GM12878 (cell line): ENCODE measurements around the gene SORCS2. TPM values are rescaled to one million over a fixed set of nuclear protein-coding genes. Genes with fewer than 3 reads are reported as not detected.

Experiments
- ATAC-seq: fragments of 200-7000 bp; cut with Tn5 transposase; 3 replicates; pipeline ENCODE4 v1.9.1; 2020; ENCODE audit warnings: mild to moderate bottlenecking, moderate library complexity
- BruUV-seq: library from RNA; stranded (reverse); fragments of 400-500 nt; replicated peaks from 2 replicates; lab custom pipeline; 2021; lab: Mats Ljungman, UMichigan
- CTCF ChIA-PET: fragments of 300-600 bp; sonication (Branson Sonifier 250); formaldehyde crosslinking; extraction: SDS; loops from one replicate; lab custom pipeline; 2021; ENCODE audit warnings: inconsistent platforms; lab: Yijun Ruan, JAX
- POLR2A ChIA-PET: fragments of 350-600 bp; formaldehyde crosslinking; extraction: SDS; loops from one replicate; lab custom pipeline; 2021; ENCODE audit warnings: inconsistent platforms; lab: Charles Lee
- RAD21 ChIA-PET: fragments of 300-600 bp; sonication (Branson Sonifier 250); formaldehyde crosslinking; loops from one replicate; lab custom pipeline; 2023; ENCODE audit warnings: antibody characterized with exemption; ENCODE audit not compliant: unreplicated experiment; lab: Charles Lee
- SMC1A ChIA-PET: fragments of 300-600 bp; sonication (Branson Sonifier 250); formaldehyde crosslinking; loops from one replicate; lab custom pipeline; 2023; ENCODE audit not compliant: unreplicated experiment, uncharacterized antibody; lab: Charles Lee
- DNase-seq: peaks from one replicate; pipeline ENCODE4 v3.0.0-alpha.2; 2011; ENCODE audit warnings: low read depth, low spot score
- FAIRE-seq: peaks from 3 replicates; lab custom pipeline; 2011; peaks lifted over from hg19 to GRCh38; lab: Jason Lieb, UNC
- H2AFZ ChIP-seq: 2 replicates; pipeline ENCODE4 v1.6.0; 2011; ENCODE audit warnings: low read depth, low read length, control low read depth; ENCODE audit not compliant: control insufficient read depth
- H3K27ac ChIP-seq: 2 replicates; pipeline ENCODE4 v1.5.1; 2011; ENCODE audit warnings: control low read depth; ENCODE audit not compliant: control insufficient read depth, insufficient read depth
- H3K27me3 ChIP-seq, 2 experiments: replicated peaks in 1 of 2; 2 replicates each; pipeline versions ENCODE4 v1.6.0 to v1.6.1; 2011; ENCODE audit warnings: low read length in 1 of 2; ENCODE audit not compliant: control insufficient read depth in 2 of 2, insufficient read depth in 2 of 2
- H3K36me3 ChIP-seq, 2 experiments: 2 replicates each; pipeline ENCODE4 v1.5.1; 2011; ENCODE audit warnings: low read length in 1 of 2; ENCODE audit not compliant: control insufficient read depth in 2 of 2, insufficient read depth in 2 of 2
- H3K4me1 ChIP-seq: 2 replicates; pipeline ENCODE4 v1.6.1; 2011; ENCODE audit warnings: mild to moderate bottlenecking, low read length, moderate library complexity, mixed read lengths; ENCODE audit not compliant: control insufficient read depth, insufficient read depth
- H3K4me2 ChIP-seq: 2 replicates; pipeline ENCODE4 v1.6.0; 2011; ENCODE audit warnings: control low read depth; ENCODE audit not compliant: control insufficient read depth, insufficient read depth
- H3K4me3 ChIP-seq: fragments of 200-600 bp; sonication (generic); 2 replicates; pipeline ENCODE4 v1.5.1; 2016
- H3K79me2 ChIP-seq: 2 replicates; pipeline ENCODE4 v1.6.0; 2011; ENCODE audit warnings: low read length; ENCODE audit not compliant: control insufficient read depth, insufficient read depth
- H3K9ac ChIP-seq: 2 replicates; pipeline ENCODE4 v1.8.0; 2011; ENCODE audit warnings: low read length, control low read depth, mixed read lengths; ENCODE audit not compliant: control insufficient read depth, insufficient read depth
- H3K9me3 ChIP-seq: replicated peaks from 3 replicates; pipeline ENCODE4 v1.5.1; 2011; ENCODE audit warnings: mild to moderate bottlenecking, low read length; ENCODE audit not compliant: control insufficient read depth, insufficient read depth
- H4K20me1 ChIP-seq: 2 replicates; pipeline ENCODE4 v1.6.0; 2011; ENCODE audit not compliant: control insufficient read depth, insufficient read depth
- BMI1 ChIP-seq: fragments of 450-650 bp; IDR thresholded peaks from 2 replicates; pipeline ENCODE4 v1.6.1; 2016; ENCODE audit warnings: mild to moderate bottlenecking, moderate library complexity, borderline replicate concordance
- EED ChIP-seq: sonication (generic); IDR thresholded peaks from 2 replicates; pipeline ENCODE4 v1.6.1; 2016; ENCODE audit warnings: antibody characterized with exemption, low read depth
- EZH2 ChIP-seq: IDR thresholded peaks from 2 replicates; pipeline ENCODE4 v1.6.1; 2012; ENCODE audit warnings: low read depth, mild to moderate bottlenecking, control low read depth, inconsistent platforms, low read length, borderline replicate concordance; ENCODE audit not compliant: control insufficient read depth
- FOS ChIP-seq: IDR thresholded peaks from 3 replicates; pipeline ENCODE4 v1.6.1; 2011; ENCODE audit warnings: borderline replicate concordance; ENCODE audit not compliant: insufficient read length; ENCODE audit errors: extremely low read depth
- FOXM1 ChIP-seq: IDR thresholded peaks from 2 replicates; pipeline ENCODE4 v1.6.1; 2012; ENCODE audit warnings: low read depth, mild to moderate bottlenecking, inconsistent platforms, low read length, moderate library complexity
- JUNB ChIP-seq: IDR thresholded peaks from 2 replicates; pipeline ENCODE4 v1.6.1; 2016; ENCODE audit warnings: antibody characterized with exemption, mild to moderate bottlenecking
- MYB ChIP-seq: fragments of 150-350 bp; IDR thresholded peaks from 2 replicates; pipeline ENCODE4 v1.6.1; 2014; ENCODE audit warnings: mild to moderate bottlenecking, low read depth, low read length, borderline replicate concordance
- NR2C1 ChIP-seq: fragments of 450-650 bp; IDR thresholded peaks from 2 replicates; pipeline ENCODE4 v1.6.1; 2017; ENCODE audit warnings: antibody characterized with exemption, mild to moderate bottlenecking, moderate library complexity
- NR2F1 ChIP-seq: fragments of 450-650 bp; conservative IDR thresholded peaks from 2 replicates; pipeline ENCODE4 v1.6.1; 2017; ENCODE audit warnings: mild to moderate bottlenecking
- RB1 ChIP-seq: fragments of 450-650 bp; formaldehyde crosslinking; IDR thresholded peaks from 2 replicates; pipeline ENCODE4 v1.6.1; 2017; ENCODE audit warnings: mild to moderate bottlenecking, borderline replicate concordance
- TARDBP ChIP-seq: IDR thresholded peaks from 2 replicates; pipeline ENCODE4 v1.6.1; 2016; ENCODE audit warnings: borderline replicate concordance
- TCF7 ChIP-seq: IDR thresholded peaks from 2 replicates; pipeline ENCODE4 v1.6.1; 2014; ENCODE audit warnings: antibody characterized with exemption, borderline replicate concordance
- YY1 ChIP-seq: IDR thresholded peaks from 2 replicates; pipeline ENCODE4 v1.6.1; 2011; ENCODE audit warnings: low read depth, mild to moderate bottlenecking, low read length
- WGBS: methylation state at CpG from one replicate; pipeline ENCODE4 v1.1.6; 2016; ENCODE audit warnings: low lambda C conversion rate; ENCODE audit not compliant: insufficient replicate concordance, insufficient coverage; ENCODE audit errors: missing lambda C conversion rate; 5-methylcytosine and 5-hydroxymethylcytosine counted together
- in situ Hi-C: fragments of 300-500 bp; cut with MboI; formaldehyde crosslinking; loops from 9 replicates; pipeline ENCODE4 v1.14.3; 2018; ENCODE audit warnings: mixed read lengths
- intact Hi-C: fragments of 100-400 bp; cut with micrococcal nuclease; formaldehyde crosslinking; loops from one replicate; pipeline ENCODE4 v1.14.2; 2022; ENCODE audit not compliant: unreplicated experiment
- polyA plus RNA-seq, 11 experiments: library from polyadenylated mRNA; depleted of rRNA in 4 of 11; unstranded in 6 of 11; stranded (reverse) in 5 of 11; fragments of >200 nt; fragmentation: Nextera tagmentation in 4 of 11; fragmentation: Illumina TruSeq in 1 of 11; extraction: Ambion mirVana in 4 of 11; extraction: Trizol in 1 of 11; gene quantifications; 1 replicate in 1 of 11; 2 replicates in 10 of 11; pipeline versions ENCODE4 v1.2.1 to v1.2.3, GENCODE V29; 2011 to 2016; ENCODE audit warnings: inconsistent platforms in 2 of 11, missing spikeins in 2 of 11, low read depth in 1 of 11
- total RNA-seq, 4 experiments: library from RNA; depleted of rRNA in 3 of 4; stranded (reverse); fragments of >200 nt in 3 of 4; fragmentation: Illumina TruSeq in 1 of 4; extraction: Trizol in 1 of 4; gene quantifications; 2 replicates each; pipeline versions ENCODE4 v1.2.1 to v1.2.3, GENCODE V29; 2013 to 2021
- TF ChIP-seq, protein P1 (sequence below): IDR thresholded peaks from 2 replicates; pipeline ENCODE4 v1.6.1; 2012; ENCODE audit warnings: low read length, inconsistent platforms
- TF ChIP-seq, protein P2 (sequence below): fragments of 150-350 bp; IDR thresholded peaks from 2 replicates; pipeline ENCODE4 v1.6.1; 2014; ENCODE audit warnings: mild to moderate bottlenecking, low read depth, low read length
- TF ChIP-seq, protein P3 (sequence below): fragments of 450-650 bp; formaldehyde crosslinking; IDR thresholded peaks from 2 replicates; pipeline ENCODE4 v1.5.0; 2022; ENCODE audit warnings: mild to moderate bottlenecking, missing genetic modification characterization

The SORCS2 gene
- total and polyA plus RNA-seq, 10 of the 15 experiments (the other 5 are each of a cell fraction or from before 2014, with no cell fraction given) = 0.01 to 0.15 (median 0.05) TPM; not detected in 5

DNA sequence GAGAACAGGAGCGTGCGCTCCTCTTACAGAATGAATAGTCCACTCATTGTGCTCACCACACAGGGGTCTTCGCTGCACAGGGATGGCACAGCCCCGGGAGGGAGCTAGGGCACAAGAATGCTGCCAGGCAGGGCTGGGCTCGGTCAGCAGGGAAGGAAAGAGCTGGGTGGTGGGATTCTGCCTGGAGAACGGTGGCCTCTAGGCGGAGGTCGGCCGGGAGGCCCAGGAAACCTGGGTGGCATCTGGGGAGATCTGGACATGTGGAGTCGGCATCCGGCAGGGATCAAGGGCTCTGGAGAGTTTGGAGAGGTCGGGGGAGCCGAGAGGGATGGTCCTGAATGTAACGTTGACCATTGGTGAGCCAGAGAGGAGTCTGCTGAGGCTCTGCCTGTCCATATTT, 288.9 kb downstream of the SORCS2 start (continued):
- no peak for TF ChIP-seq TCF7
- no peak for TF ChIP-seq NR2C1
- TF ChIP-seq BMI1 = no peak
- no peak for TF ChIP-seq JUNB
- TF ChIP-seq EED = no peak
- TF ChIP-seq, all 136 proteins: peak for 0

DNA sequence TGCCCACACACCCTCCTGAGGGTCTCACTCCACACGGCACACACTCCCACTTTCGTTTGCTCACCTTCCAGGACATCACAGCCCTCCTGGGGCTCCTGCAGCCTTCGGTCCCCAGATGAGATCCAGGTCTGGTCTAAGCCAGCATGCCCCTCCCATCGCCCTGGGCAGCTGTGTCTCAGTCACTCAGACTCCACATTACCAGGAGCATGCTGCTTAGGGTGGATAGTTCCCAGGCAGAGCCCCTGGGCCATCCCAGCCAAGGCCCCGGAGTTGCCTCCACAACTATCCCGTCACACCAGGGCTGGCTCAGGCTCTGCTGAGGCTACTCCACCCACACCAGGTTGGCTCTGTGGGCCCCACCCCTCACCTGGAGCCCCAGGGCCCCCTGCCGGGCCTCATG, 292.8 kb downstream of the SORCS2 start:
- 6% methylated on average over 7 of the region's 7 CpGs for WGBS
- ChIA-PET RAD21 (no interaction called here), SMC1A (interaction anchor here (0.5 kb wide), 1 partner anchor 212 kb away, joined by 3 read pairs; no protein-coding TSS in a partner anchor), CTCF (no interaction called here), POLR2A (no interaction called here)
- in situ Hi-C loops = no loop called here
- no peak overlapping the region for H3K4me2 ChIP-seq
- intact Hi-C loops = no loop called here
- ATAC-seq (no peak), FAIRE-seq (no peak), DNase-seq (no peak)
- no peaks in the 10 kb centered on the region; a peak in 3 of 4 replicates for H3K27me3 ChIP-seq
- no peak overlapping the region for H3K4me3 ChIP-seq
- H3K9ac ChIP-seq = no peak overlapping the region
- TF ChIP-seq, protein P1, sequence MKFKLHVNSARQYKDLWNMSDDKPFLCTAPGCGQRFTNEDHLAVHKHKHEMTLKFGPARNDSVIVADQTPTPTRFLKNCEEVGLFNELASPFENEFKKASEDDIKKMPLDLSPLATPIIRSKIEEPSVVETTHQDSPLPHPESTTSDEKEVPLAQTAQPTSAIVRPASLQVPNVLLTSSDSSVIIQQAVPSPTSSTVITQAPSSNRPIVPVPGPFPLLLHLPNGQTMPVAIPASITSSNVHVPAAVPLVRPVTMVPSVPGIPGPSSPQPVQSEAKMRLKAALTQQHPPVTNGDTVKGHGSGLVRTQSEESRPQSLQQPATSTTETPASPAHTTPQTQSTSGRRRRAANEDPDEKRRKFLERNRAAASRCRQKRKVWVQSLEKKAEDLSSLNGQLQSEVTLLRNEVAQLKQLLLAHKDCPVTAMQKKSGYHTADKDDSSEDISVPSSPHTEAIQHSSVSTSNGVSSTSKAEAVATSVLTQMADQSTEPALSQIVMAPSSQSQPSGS = no peak
- no peak for TF ChIP-seq YY1
- TF ChIP-seq, protein P2, sequence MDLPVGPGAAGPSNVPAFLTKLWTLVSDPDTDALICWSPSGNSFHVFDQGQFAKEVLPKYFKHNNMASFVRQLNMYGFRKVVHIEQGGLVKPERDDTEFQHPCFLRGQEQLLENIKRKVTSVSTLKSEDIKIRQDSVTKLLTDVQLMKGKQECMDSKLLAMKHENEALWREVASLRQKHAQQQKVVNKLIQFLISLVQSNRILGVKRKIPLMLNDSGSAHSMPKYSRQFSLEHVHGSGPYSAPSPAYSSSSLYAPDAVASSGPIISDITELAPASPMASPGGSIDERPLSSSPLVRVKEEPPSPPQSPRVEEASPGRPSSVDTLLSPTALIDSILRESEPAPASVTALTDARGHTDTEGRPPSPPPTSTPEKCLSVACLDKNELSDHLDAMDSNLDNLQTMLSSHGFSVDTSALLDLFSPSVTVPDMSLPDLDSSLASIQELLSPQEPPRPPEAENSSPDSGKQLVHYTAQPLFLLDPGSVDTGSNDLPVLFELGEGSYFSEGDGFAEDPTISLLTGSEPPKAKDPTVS = no peak
- TF ChIP-seq TARDBP = no peak
- no peak for TF ChIP-seq MYB
- no peak for TF ChIP-seq NR2F1
- TF ChIP-seq FOS = no peak
- no peak for TF ChIP-seq FOXM1
- no peak for TF ChIP-seq EZH2
- TF ChIP-seq, protein P3, sequence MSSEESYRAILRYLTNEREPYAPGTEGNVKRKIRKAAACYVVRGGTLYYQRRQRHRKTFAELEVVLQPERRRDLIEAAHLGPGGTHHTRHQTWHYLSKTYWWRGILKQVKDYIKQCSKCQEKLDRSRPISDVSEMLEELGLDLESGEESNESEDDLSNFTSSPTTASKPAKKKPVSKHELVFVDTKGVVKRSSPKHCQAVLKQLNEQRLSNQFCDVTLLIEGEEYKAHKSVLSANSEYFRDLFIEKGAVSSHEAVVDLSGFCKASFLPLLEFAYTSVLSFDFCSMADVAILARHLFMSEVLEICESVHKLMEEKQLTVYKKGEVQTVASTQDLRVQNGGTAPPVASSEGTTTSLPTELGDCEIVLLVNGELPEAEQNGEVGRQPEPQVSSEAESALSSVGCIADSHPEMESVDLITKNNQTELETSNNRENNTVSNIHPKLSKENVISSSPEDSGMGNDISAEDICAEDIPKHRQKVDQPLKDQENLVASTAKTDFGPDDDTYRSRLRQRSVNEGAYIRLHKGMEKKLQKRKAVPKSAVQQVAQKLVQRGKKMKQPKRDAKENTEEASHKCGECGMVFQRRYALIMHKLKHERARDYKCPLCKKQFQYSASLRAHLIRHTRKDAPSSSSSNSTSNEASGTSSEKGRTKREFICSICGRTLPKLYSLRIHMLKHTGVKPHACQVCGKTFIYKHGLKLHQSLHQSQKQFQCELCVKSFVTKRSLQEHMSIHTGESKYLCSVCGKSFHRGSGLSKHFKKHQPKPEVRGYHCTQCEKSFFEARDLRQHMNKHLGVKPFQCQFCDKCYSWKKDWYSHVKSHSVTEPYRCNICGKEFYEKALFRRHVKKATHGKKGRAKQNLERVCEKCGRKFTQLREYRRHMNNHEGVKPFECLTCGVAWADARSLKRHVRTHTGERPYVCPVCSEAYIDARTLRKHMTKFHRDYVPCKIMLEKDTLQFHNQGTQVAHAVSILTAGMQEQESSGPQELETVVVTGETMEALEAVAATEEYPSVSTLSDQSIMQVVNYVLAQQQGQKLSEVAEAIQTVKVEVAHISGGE = no peak
- TF ChIP-seq RB1 = no peak
- H4K20me1 ChIP-seq = no peaks in the 10 kb centered on the region
- H3K36me3 ChIP-seq = no peaks in the 10 kb centered on the region
- no TSS peak for BruUV-seq
- H3K4me1 ChIP-seq = no peaks in the 10 kb centered on the region
- no peak overlapping the region for H3K27ac ChIP-seq
- no peaks in the 10 kb centered on the region for H3K79me2 ChIP-seq
- H2AFZ ChIP-seq = no peak overlapping the region
- no peaks in the 10 kb centered on the region for H3K9me3 ChIP-seq
